BLaER1 (cell line): ENCODE measurements around the gene ASCL5.
A peak's percentile ranks its signal among the peaks of the same experiment; 100 is the strongest.

Experiments
- H3K27ac ChIP-seq: shearing (Covaris generic); formaldehyde crosslinking; 2 replicates; pipeline ENCODE4 v1.8.1; 2022
- H3K27me3 ChIP-seq: shearing (Covaris generic); formaldehyde crosslinking; 2 replicates; pipeline ENCODE4 v1.8.1; 2022
- H3K36me3 ChIP-seq: shearing (Covaris generic); formaldehyde crosslinking; 2 replicates; pipeline ENCODE4 v1.8.1; 2022
- H3K4me1 ChIP-seq: shearing (Covaris generic); formaldehyde crosslinking; 2 replicates; pipeline ENCODE4 v1.8.1; 2022
- H3K4me2 ChIP-seq: shearing (Covaris generic); formaldehyde crosslinking; 2 replicates; pipeline ENCODE4 v1.8.1; 2022
- H3K4me3 ChIP-seq: shearing (Covaris generic); formaldehyde crosslinking; 2 replicates; pipeline ENCODE4 v1.8.1; 2022
- H3K9ac ChIP-seq: shearing (Covaris generic); formaldehyde crosslinking; 2 replicates; pipeline ENCODE4 v1.8.1; 2022
- H3K9me3 ChIP-seq: shearing (Covaris generic); formaldehyde crosslinking; 2 replicates; pipeline ENCODE4 v1.8.1; 2022
- H4K20me1 ChIP-seq: shearing (Covaris generic); formaldehyde crosslinking; 2 replicates; pipeline ENCODE4 v1.8.1; 2022
- Cebpa-rat ChIP-seq: shearing (Covaris generic); IDR thresholded peaks from 2 replicates; pipeline ENCODE4 v1.8.1; 2022

ASCL5 gene

DNA sequence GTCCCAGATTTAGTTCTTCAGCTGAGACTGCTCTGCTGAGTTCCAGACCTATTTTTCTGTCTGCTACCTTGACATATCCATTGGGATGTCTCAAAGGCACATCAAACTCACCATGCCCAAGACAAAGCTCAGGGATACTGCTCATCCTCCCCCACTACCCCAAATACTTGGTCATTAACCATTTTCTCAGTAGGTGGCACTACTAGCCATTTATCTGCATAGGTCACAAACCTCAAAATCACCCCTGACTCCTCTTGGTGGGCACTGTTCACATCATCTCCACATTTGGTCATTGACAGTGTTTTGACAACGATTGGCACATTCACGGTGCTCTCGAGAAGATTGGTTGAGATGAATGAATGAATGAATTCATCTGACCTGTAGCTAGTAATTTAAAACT lies 46.8 kb downstream of the ASCL5 start:
- no peak overlapping the region for H3K4me3 ChIP-seq
- no peak overlapping the region for H3K9ac ChIP-seq
- H3K9me3 ChIP-seq: no peaks in the 10 kb centered on the region
- H3K4me1 ChIP-seq: peaks cover 27% of the 10 kb centered on the region
- no peak overlapping the region for H3K27ac ChIP-seq
- H4K20me1 ChIP-seq: no peaks in the 10 kb centered on the region
- H3K4me2 ChIP-seq: no peak overlapping the region
- H3K27me3 ChIP-seq: no peaks in the 10 kb centered on the region
- no peaks in the 10 kb centered on the region for H3K36me3 ChIP-seq
- no peak for TF ChIP-seq Cebpa-rat

DNA sequence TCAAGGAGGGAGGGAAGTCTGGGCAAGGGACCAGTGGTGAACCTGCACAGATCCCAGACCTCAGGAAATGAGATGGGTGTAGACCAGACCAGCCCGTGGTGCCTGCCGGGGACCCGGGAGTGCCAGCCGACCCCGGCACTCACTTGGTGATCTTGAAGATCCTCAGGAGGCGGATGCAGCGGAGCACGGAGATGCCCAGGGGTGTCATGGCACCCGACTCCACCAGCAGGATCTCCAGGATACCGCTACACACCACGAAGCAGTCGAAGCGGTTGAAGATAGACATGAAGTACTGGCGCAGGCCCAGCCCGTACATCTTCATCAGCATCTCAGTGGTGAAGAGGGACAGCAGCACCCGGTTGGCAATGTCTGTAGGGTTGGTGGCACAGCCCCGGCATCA lies 49.2 kb downstream of the ASCL5 start:
- Histone ChIP-seq H3K27me3 (no peaks in the 10 kb centered on the region), H3K9me3 (no peaks in the 10 kb centered on the region), H3K27ac (no peak overlapping the region), H3K4me1 (peaks cover 14% of the 10 kb centered on the region), H3K9ac (no peak overlapping the region), H3K4me2 (0 out of 2 replicates have a peak overlapping the region, but pooled peaks have one; percentile 12), H4K20me1 (no peaks in the 10 kb centered on the region), H3K4me3 (no peak overlapping the region), H3K36me3 (no peaks in the 10 kb centered on the region)
- TF ChIP-seq Cebpa-rat: no peak

DNA sequence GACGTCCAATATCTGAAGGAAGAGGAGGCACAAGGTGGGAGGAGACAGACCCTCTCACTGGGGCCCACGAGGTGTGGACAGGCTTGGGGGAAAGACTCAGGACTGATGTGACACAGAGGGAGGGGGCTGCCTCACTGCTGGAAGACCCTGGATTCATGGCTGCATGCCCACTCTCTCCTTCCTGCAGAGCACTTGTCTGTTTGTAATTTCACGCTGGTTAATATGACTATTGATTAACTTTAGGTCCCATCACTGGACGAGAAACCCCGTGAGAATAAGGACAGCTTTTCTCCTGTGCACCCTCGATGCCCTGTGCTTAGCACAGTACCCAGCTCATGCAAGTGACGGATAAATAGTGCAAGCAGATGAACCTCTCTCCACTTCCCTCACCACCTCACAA lies 49.9 kb downstream of the ASCL5 start:
- H3K4me2 ChIP-seq: no peak overlapping the region
- H3K27ac ChIP-seq: no peak overlapping the region
- no peak overlapping the region for H3K9ac ChIP-seq
- no peaks in the 10 kb centered on the region for H3K36me3 ChIP-seq
- peaks cover 14% of the 10 kb centered on the region for H3K4me1 ChIP-seq
- H3K9me3 ChIP-seq: no peaks in the 10 kb centered on the region
- no peaks in the 10 kb centered on the region for H4K20me1 ChIP-seq
- TF ChIP-seq Cebpa-rat: no peak
- H3K27me3 ChIP-seq: no peaks in the 10 kb centered on the region
- H3K4me3 ChIP-seq: no peak overlapping the region

DNA sequence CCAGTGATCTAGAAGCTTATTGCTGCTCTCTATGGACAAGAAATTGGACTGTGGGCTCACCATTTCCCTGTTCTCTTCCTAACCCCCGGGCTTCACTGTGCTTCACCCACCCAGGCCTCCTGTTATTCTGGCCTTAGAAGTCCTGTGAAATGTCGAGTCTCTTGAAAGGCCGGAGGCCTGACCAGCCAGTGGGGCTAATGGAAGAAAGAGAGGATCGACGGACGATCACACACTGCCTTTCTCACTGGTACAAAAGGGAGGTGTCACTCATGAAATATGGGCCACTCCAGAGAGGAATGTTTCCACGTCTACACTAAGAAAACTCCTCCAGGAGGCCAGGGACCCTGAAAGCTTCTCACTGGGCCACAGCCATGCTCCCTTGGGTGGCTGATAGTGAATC lies 50.9 kb downstream of the ASCL5 start:
- Histone ChIP-seq H3K4me3 (no peak overlapping the region), H3K9ac (no peak overlapping the region), H3K4me1 (peaks cover 21% of the 10 kb centered on the region), H3K27me3 (no peaks in the 10 kb centered on the region), H3K36me3 (no peaks in the 10 kb centered on the region), H3K27ac (no peak overlapping the region), H3K4me2 (no peak overlapping the region), H4K20me1 (no peaks in the 10 kb centered on the region), H3K9me3 (no peaks in the 10 kb centered on the region)
- no peak for TF ChIP-seq Cebpa-rat

DNA sequence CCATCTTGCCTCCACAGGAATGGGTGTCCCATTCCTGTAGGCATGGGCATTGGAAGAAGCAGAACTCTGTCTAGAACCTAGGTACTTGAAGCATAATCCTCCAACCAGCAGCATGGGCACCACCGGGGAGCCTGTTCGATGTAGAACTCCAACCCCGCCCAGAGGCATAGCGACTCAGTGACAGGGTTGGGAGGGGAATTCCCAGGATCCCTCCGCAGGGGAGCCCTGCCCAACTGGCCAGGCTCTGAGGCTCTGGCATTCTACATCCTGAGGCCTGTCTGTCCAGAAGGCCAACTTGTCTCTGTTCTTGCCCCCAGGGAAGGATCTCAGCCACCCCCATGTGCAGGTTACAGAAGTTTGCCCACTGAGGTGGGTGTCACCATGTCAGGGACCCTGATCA lies 53.0 kb downstream of the ASCL5 start:
- H3K9me3 ChIP-seq: no peaks in the 10 kb centered on the region
- H3K27me3 ChIP-seq: no peaks in the 10 kb centered on the region
- no peaks in the 10 kb centered on the region for H3K36me3 ChIP-seq
- no peak overlapping the region for H3K4me3 ChIP-seq
- no peak overlapping the region for H3K4me2 ChIP-seq
- no peak overlapping the region for H3K27ac ChIP-seq
- TF ChIP-seq Cebpa-rat: no peak
- peaks cover 25% of the 10 kb centered on the region for H3K4me1 ChIP-seq
- H4K20me1 ChIP-seq: no peaks in the 10 kb centered on the region
- H3K9ac ChIP-seq: no peak overlapping the region

DNA sequence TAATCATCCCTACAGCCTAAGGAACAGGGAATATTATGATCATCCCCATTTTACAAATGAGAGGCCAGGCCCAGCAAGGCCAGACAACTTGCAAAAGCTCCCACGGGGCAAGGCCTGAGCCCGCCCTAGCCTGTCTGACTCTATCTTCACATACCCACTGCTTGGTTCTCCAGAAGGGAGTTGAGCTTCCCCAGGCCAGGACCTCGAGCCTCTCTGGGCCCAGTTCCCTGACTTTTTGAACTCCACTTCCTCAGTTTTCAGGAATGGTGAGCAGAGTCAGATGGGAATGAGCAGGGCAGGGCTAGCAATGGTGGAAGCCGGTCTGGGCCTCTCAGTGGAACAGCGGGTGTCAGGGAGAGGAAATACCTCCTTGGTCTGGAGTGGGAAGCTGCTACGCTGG lies 54.1 kb downstream of the ASCL5 start:
- H4K20me1 ChIP-seq: no peaks in the 10 kb centered on the region
- H3K27ac ChIP-seq: no peak overlapping the region
- no peaks in the 10 kb centered on the region for H3K27me3 ChIP-seq
- peaks cover 29% of the 10 kb centered on the region for H3K4me1 ChIP-seq
- H3K9me3 ChIP-seq: no peaks in the 10 kb centered on the region
- H3K36me3 ChIP-seq: no peaks in the 10 kb centered on the region
- no peak overlapping the region for H3K4me2 ChIP-seq
- H3K4me3 ChIP-seq: no peak overlapping the region
- no peak overlapping the region for H3K9ac ChIP-seq
- TF ChIP-seq Cebpa-rat: no peak

DNA sequence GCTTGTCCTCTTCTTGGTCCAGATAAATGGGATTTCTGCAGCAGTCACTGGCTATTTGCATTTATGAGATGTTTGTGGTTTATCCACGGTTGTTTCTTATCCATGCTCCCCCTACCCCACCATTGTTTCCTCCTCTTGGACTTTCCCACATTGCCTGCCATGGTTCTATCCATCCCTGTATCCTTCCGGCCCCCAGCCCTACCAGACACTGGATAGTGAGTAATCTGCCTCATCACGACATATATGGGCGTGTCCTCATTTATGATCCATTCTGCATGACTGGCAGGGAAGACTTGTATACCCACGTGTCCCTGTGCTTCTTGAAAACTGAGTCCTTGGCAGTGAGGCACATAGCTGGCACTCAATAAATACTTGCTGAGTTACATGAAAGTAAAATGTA lies 54.8 kb downstream of the ASCL5 start:
- no peak overlapping the region for H3K27ac ChIP-seq
- peaks cover 31% of the 10 kb centered on the region for H3K4me1 ChIP-seq
- no peaks in the 10 kb centered on the region for H3K27me3 ChIP-seq
- no peaks in the 10 kb centered on the region for H3K9me3 ChIP-seq
- no peak overlapping the region for H3K9ac ChIP-seq
- no peaks in the 10 kb centered on the region for H4K20me1 ChIP-seq
- H3K4me2 ChIP-seq: no peak overlapping the region
- H3K4me3 ChIP-seq: no peak overlapping the region
- H3K36me3 ChIP-seq: no peaks in the 10 kb centered on the region
- TF ChIP-seq Cebpa-rat: no peak

DNA sequence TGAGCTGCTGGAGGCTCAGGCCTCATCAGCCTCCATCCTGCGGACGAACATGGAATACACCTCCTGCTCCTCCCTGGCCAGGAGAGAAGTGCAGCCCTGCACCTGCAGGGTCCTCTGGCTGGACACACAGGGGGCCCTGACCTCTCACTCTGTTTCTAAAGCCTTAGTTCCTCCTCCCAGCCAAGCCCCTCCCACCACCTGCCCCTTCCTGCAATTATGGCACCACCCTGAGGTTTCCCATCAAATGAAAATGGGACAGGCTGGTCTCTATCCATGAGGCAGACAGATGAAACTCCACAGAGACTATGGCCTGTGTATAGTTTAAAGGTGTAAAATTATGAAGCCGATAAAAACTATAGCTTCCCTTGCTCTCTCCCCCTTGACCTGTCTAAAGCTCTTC lies 57.3 kb downstream of the ASCL5 start:
- Histone ChIP-seq H3K9me3 (no peaks in the 10 kb centered on the region), H3K27ac (no peak overlapping the region), H3K9ac (no peak overlapping the region), H3K27me3 (no peaks in the 10 kb centered on the region), H3K4me3 (no peak overlapping the region), H3K4me1 (peaks cover 47% of the 10 kb centered on the region), H4K20me1 (no peaks in the 10 kb centered on the region), H3K36me3 (no peaks in the 10 kb centered on the region), H3K4me2 (peak overlapping the region; percentile 22; the same call in 1 of the 2 replicates)
- TF ChIP-seq Cebpa-rat: no peak

DNA sequence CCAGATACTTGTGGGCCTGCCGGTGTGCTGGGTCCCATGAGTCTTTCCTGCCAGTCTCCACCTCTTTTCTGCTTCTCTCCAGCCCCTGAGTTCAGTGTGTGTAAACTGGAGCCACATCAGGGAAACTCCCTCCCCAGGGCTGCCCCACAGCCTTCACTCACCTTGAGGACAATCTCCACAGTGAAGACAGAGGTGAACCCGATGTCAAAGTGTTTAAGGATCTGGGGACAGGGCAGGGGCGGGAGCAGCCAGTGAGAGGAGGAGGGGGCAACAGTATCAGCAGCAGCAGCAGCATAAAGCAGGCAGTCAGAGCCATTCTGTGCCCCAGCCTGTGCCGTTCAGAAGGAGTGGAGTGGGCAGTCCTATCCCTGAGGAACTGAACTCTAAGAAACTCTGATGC lies 58.0 kb downstream of the ASCL5 start:
- Histone ChIP-seq H3K4me2 (0 out of 2 replicates have a peak overlapping the region, but pooled peaks have one; percentile 22), H3K27me3 (no peaks in the 10 kb centered on the region)
- TF ChIP-seq Cebpa-rat: no peak

DNA sequence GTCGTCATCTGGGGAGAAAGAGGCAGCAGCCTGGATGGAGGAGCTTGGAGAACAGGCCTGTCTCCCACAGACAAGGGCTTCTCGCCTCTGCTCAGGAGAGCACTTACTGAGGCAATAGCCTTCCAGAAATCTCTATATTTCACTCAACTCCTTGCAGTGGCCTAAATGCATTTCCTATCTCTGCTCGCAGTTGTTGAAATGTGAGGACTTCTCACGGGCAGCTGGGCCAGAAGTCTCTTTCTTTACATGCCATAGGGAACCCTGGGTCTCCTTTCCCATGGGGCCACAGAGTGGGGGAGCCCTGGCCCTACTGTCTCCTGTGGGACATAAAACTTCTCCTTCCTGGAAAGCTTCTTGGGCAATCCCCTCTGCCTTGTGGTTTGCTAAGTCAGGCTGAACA lies 60.0 kb downstream of the ASCL5 start:
- H4K20me1 ChIP-seq: no peaks in the 10 kb centered on the region
- no peak for TF ChIP-seq Cebpa-rat
- H3K4me3 ChIP-seq: no peak overlapping the region
- no peak overlapping the region for H3K27ac ChIP-seq
- peaks cover 72% of the 10 kb centered on the region for H3K4me1 ChIP-seq
- H3K9ac ChIP-seq: peak overlapping the region; percentile 8; the same call in 1 of the 2 replicates
- H3K9me3 ChIP-seq: no peaks in the 10 kb centered on the region
- H3K4me2 ChIP-seq: peak overlapping the region; percentile 68
- H3K36me3 ChIP-seq: no peaks in the 10 kb centered on the region
- no peaks in the 10 kb centered on the region for H3K27me3 ChIP-seq

More for the DNA sequence above, 58.0 kb downstream of the ASCL5 start:
- no peak overlapping the region for H3K4me3 ChIP-seq
- H3K36me3 ChIP-seq: no peaks in the 10 kb centered on the region
- no peaks in the 10 kb centered on the region for H3K9me3 ChIP-seq
- peaks cover 52% of the 10 kb centered on the region for H3K4me1 ChIP-seq
- no peaks in the 10 kb centered on the region for H4K20me1 ChIP-seq
- no peak overlapping the region for H3K27ac ChIP-seq
- no peak overlapping the region for H3K9ac ChIP-seq

DNA sequence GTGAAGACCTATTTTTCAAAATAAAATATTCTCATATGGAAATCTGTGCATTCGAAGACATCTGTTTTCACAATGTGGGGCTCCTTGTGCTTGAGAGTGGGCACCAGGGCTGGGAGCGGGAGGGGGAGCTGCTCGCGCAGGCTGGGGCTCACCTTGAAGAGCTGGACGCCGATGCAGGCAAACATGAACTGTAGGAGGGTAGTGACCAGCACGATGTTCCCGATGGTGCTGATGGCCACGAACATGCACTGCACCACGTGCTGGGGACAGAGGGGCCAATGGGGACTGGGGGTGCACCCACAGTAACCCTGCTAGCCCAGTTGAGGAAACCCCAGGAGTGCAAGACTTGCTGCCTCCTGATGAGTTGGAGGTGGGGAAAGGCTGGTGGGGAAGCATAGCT lies 61.3 kb downstream of the ASCL5 start:
- Histone ChIP-seq H3K27me3 (no peaks in the 10 kb centered on the region), H3K36me3 (no peaks in the 10 kb centered on the region), H4K20me1 (no peaks in the 10 kb centered on the region), H3K9ac (no peak overlapping the region), H3K4me3 (no peak overlapping the region), H3K9me3 (no peaks in the 10 kb centered on the region), H3K4me1 (peaks cover 76% of the 10 kb centered on the region), H3K27ac (no peak overlapping the region), H3K4me2 (peak overlapping the region; percentile 68)
- TF ChIP-seq Cebpa-rat: no peak
